Tibial nerve (tissue), 3 donors: ENCODE measurements around the gene SEMA3C.

Source experiments
- POLR2A ChIP-seq, 2 donors: fragments of 450-650 bp; IDR thresholded peaks; one replicate each; pipeline ENCODE4 v1.6.1; 2017; ENCODE audit warnings: antibody characterized with exemption in 2 of 2, mild to moderate bottlenecking in 2 of 2, moderate library complexity in 2 of 2
- TF ChIP-seq, protein P1 (sequence below), 5 experiments: fragments of 200-600 bp in 3 of 5; fragments of 450-650 bp in 2 of 5; sonication (generic) in 3 of 5; IDR thresholded peaks; one replicate each; pipeline ENCODE4 v1.5.1; 2016 to 2019; ENCODE audit warnings: antibody characterized with exemption in 5 of 5, mild to moderate bottlenecking in 3 of 5, moderate library complexity in 2 of 5

GRCh38 chr7:80851896-80852476 is 66.9 kb downstream of the SEMA3C start:
- TF ChIP-seq, protein P1, sequence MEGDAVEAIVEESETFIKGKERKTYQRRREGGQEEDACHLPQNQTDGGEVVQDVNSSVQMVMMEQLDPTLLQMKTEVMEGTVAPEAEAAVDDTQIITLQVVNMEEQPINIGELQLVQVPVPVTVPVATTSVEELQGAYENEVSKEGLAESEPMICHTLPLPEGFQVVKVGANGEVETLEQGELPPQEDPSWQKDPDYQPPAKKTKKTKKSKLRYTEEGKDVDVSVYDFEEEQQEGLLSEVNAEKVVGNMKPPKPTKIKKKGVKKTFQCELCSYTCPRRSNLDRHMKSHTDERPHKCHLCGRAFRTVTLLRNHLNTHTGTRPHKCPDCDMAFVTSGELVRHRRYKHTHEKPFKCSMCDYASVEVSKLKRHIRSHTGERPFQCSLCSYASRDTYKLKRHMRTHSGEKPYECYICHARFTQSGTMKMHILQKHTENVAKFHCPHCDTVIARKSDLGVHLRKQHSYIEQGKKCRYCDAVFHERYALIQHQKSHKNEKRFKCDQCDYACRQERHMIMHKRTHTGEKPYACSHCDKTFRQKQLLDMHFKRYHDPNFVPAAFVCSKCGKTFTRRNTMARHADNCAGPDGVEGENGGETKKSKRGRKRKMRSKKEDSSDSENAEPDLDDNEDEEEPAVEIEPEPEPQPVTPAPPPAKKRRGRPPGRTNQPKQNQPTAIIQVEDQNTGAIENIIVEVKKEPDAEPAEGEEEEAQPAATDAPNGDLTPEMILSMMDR (IDR thresholded peaks at IDR 0.05): no peak
- TF ChIP-seq POLR2A (IDR thresholded peaks at IDR 0.05): no peak
